HepG2 (cell line): Measurements from ENCODE around the gene PPP2R2D. TPM values are rescaled to one million over a fixed set of nuclear protein-coding genes. Genes with fewer than 3 reads are reported as not detected.

Experiments used
- ARNT2 ChIP-seq: sonication (generic); formaldehyde crosslinking; IDR thresholded peaks from 2 replicates; pipeline ENCODE4 v1.8.0; 2022; ENCODE audit warnings: mild to moderate bottlenecking, low read depth, missing genetic modification reagents, moderate library complexity
- ATF1 ChIP-seq: IDR thresholded peaks from 2 replicates; pipeline ENCODE4 v1.6.1; 2016; ENCODE audit warnings: mild to moderate bottlenecking, control low read depth
- DNMT1 ChIP-seq: sonication (generic); formaldehyde crosslinking; IDR thresholded peaks from 2 replicates; pipeline ENCODE4 v1.5.1; 2020; ENCODE audit warnings: mild to moderate bottlenecking, missing genetic modification reagents
- EHMT2 ChIP-seq: fragments of 200-600 bp; sonication (generic); IDR thresholded peaks from 2 replicates; pipeline ENCODE4 v1.7.0; 2017; ENCODE audit warnings: antibody characterized with exemption, low read depth, low read length, borderline replicate concordance
- JUNB ChIP-seq: sonication (generic); formaldehyde crosslinking; IDR thresholded peaks from 2 replicates; pipeline ENCODE4 v1.8.0; 2022; ENCODE audit warnings: missing genetic modification reagents, mild to moderate bottlenecking, borderline replicate concordance
- KMT2A ChIP-seq: sonication (generic); formaldehyde crosslinking; IDR thresholded peaks from 2 replicates; pipeline ENCODE4 v1.4.0; 2020; ENCODE audit warnings: missing genetic modification reagents
- MATR3 ChIP-seq: sonication (generic); formaldehyde crosslinking; IDR thresholded peaks from 2 replicates; pipeline ENCODE4 v1.4.0; 2020; ENCODE audit warnings: missing genetic modification reagents
- MBD4 ChIP-seq: IDR thresholded peaks from 2 replicates; pipeline ENCODE4 v1.6.1; 2012; ENCODE audit warnings: low read length, inconsistent platforms, borderline replicate concordance
- NFIB ChIP-seq: sonication (generic); formaldehyde crosslinking; IDR thresholded peaks from 2 replicates; pipeline ENCODE4 v1.9.0; 2021; ENCODE audit warnings: missing genetic modification reagents, mild to moderate bottlenecking, borderline replicate concordance
- PRMT3 ChIP-seq: sonication (generic); formaldehyde crosslinking; IDR thresholded peaks from 2 replicates; pipeline ENCODE4 v1.8.1; 2022; ENCODE audit warnings: low read depth, mild to moderate bottlenecking, moderate library complexity, missing genetic modification reagents, borderline replicate concordance
- REPIN1 ChIP-seq: sonication (generic); formaldehyde crosslinking; IDR thresholded peaks from 2 replicates; pipeline ENCODE4 v1.8.0; 2022; ENCODE audit warnings: missing genetic modification reagents, low read depth, mild to moderate bottlenecking, borderline replicate concordance
- SIX4 ChIP-seq: sonication (generic); formaldehyde crosslinking; IDR thresholded peaks from 2 replicates; pipeline ENCODE4 v1.4.0; 2020; ENCODE audit warnings: missing genetic modification reagents
- SPEN ChIP-seq: sonication (generic); formaldehyde crosslinking; IDR thresholded peaks from 2 replicates; pipeline ENCODE4 v1.5.1; 2020; ENCODE audit warnings: low read depth, mild to moderate bottlenecking, missing genetic modification reagents
- SRSF1 ChIP-seq: fragments of 200-400 bp; formaldehyde crosslinking; optimal IDR thresholded peaks from 2 replicates; pipeline ENCODE3; 2017; ENCODE audit warnings: mild to moderate bottlenecking, low read depth, low read length, moderate library complexity
- ZBTB1 ChIP-seq: sonication (generic); formaldehyde crosslinking; IDR thresholded peaks from 2 replicates; pipeline ENCODE4 v1.4.0; 2020; ENCODE audit warnings: missing genetic modification reagents, borderline replicate concordance
- ZNF672 ChIP-seq: sonication (generic); formaldehyde crosslinking; IDR thresholded peaks from 2 replicates; pipeline ENCODE4 v1.8.1; 2022; ENCODE audit warnings: missing genetic modification reagents
- polyA plus RNA-seq, 8 experiments: library from polyadenylated mRNA; depleted of rRNA in 3 of 8; stranded (reverse) in 7 of 8; unstranded in 1 of 8; fragments of >200 nt; fragmentation: Illumina TruSeq in 4 of 8; extraction: Trizol in 4 of 8; gene quantifications; 2 replicates each; pipeline versions ENCODE4 v1.2.1 to v1.2.3, GENCODE V29; 2011 to 2016; ENCODE audit warnings: low read depth in 4 of 8, missing spikeins in 1 of 8, mixed read lengths in 1 of 8; ENCODE audit not compliant: insufficient read depth in 1 of 8
- total RNA-seq, 5 experiments: library from RNA; depleted of rRNA; stranded (reverse); fragments of >200 nt; fragmentation: Illumina TruSeq; extraction: Trizol; gene quantifications; 2 replicates each; pipeline ENCODE4 v1.2.3, GENCODE V29; 2016; ENCODE audit warnings: low read depth in 1 of 5
- TF ChIP-seq, protein P1 (sequence below): sonication (generic); formaldehyde crosslinking; IDR thresholded peaks from 2 replicates; pipeline ENCODE4 v1.5.0; 2020; ENCODE audit warnings: mild to moderate bottlenecking, missing genetic modification reagents
- TF ChIP-seq, protein P2 (sequence below): sonication (generic); formaldehyde crosslinking; IDR thresholded peaks from 2 replicates; pipeline ENCODE4 v1.5.0; 2020; ENCODE audit warnings: mild to moderate bottlenecking, low read depth, missing genetic modification reagents, borderline replicate concordance
- TF ChIP-seq, protein P3 (sequence below): IDR thresholded peaks from 2 replicates; pipeline ENCODE4 v1.6.1; 2016; ENCODE audit warnings: low read depth
- TF ChIP-seq, protein P4 (sequence below): sonication (generic); formaldehyde crosslinking; IDR thresholded peaks from 2 replicates; pipeline ENCODE4 v1.4.0; 2020; ENCODE audit warnings: missing genetic modification reagents, borderline replicate concordance
- TF ChIP-seq, protein P5 (sequence below): IDR thresholded peaks from 2 replicates; pipeline ENCODE4 v1.6.1; 2012; ENCODE audit warnings: low read depth, low read length, improper control_type of control experiment

PPP2R2D gene
- total and polyA plus RNA-seq, 2 of the 13 experiments (the other 11 are each of a cell fraction or from before 2014, with no cell fraction given) = 32.7 to 33.2 TPM

DNA sequence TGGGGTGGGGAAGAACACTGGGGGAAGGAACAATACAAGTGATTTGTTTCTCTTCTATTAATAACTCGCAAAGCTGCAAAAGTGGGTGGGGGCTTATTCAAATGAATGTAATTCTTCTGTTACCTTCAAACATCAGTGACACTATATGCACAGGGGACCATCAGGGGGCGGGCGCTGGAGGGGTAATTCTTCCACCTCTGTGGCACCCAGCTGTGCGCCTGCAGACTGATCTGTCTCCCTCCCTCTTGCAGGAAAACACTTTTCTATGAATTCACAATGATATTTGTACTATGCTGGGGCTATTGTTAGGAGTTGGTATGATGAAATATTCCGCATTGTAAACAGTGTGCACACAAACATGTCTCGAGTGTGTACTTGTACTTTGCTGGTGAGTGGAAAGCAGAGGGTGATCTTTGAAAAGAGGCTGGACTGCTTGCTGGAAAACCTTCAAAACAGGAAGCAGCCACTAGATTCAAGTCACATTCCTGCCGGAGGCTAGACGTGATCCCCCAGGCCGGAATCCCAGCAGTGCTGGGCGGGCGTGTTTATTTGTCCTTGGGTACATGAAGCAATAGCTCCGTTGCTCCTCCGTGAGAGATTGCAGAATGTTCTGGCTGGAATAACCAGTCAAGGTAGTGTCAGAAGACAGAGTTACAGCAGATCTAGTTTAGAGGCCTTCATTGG is 96.7 kb downstream of the PPP2R2D start (continued):
- no peak for TF ChIP-seq REPIN1 (CRISPR knock-in tag)
- TF ChIP-seq, protein P1, sequence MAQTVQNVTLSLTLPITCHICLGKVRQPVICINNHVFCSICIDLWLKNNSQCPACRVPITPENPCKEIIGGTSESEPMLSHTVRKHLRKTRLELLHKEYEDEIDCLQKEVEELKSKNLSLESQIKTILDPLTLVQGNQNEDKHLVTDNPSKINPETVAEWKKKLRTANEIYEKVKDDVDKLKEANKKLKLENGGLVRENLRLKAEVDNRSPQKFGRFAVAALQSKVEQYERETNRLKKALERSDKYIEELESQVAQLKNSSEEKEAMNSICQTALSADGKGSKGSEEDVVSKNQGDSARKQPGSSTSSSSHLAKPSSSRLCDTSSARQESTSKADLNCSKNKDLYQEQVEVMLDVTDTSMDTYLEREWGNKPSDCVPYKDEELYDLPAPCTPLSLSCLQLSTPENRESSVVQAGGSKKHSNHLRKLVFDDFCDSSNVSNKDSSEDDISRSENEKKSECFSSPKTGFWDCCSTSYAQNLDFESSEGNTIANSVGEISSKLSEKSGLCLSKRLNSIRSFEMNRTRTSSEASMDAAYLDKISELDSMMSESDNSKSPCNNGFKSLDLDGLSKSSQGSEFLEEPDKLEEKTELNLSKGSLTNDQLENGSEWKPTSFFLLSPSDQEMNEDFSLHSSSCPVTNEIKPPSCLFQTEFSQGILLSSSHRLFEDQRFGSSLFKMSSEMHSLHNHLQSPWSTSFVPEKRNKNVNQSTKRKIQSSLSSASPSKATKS (CRISPR knock-in tag) = peak; percentile 92; the same call in 1 of the 2 replicates
- TF ChIP-seq ZNF672 (CRISPR knock-in tag) = no peak
- no peak for TF ChIP-seq MATR3 (CRISPR knock-in tag)
- TF ChIP-seq, protein P2, sequence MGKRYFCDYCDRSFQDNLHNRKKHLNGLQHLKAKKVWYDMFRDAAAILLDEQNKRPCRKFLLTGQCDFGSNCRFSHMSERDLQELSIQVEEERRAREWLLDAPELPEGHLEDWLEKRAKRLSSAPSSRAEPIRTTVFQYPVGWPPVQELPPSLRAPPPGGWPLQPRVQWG (CRISPR knock-in tag) = no peak
- TF ChIP-seq, protein P3, sequence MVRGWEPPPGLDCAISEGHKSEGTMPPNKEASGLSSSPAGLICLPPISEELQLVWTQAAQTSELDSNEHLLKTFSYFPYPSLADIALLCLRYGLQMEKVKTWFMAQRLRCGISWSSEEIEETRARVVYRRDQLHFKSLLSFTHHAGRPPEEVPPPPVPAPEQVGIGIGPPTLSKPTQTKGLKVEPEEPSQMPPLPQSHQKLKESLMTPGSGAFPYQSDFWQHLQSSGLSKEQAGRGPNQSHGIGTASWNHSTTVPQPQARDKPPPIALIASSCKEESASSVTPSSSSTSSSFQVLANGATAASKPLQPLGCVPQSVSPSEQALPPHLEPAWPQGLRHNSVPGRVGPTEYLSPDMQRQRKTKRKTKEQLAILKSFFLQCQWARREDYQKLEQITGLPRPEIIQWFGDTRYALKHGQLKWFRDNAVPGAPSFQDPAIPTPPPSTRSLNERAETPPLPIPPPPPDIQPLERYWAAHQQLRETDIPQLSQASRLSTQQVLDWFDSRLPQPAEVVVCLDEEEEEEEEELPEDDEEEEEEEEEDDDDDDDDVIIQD = peak; percentile 42; the same call in 1 of the 2 replicates
- TF ChIP-seq PRMT3 = no peak
- TF ChIP-seq JUNB (CRISPR knock-in tag) = no peak
- TF ChIP-seq, protein P4, sequence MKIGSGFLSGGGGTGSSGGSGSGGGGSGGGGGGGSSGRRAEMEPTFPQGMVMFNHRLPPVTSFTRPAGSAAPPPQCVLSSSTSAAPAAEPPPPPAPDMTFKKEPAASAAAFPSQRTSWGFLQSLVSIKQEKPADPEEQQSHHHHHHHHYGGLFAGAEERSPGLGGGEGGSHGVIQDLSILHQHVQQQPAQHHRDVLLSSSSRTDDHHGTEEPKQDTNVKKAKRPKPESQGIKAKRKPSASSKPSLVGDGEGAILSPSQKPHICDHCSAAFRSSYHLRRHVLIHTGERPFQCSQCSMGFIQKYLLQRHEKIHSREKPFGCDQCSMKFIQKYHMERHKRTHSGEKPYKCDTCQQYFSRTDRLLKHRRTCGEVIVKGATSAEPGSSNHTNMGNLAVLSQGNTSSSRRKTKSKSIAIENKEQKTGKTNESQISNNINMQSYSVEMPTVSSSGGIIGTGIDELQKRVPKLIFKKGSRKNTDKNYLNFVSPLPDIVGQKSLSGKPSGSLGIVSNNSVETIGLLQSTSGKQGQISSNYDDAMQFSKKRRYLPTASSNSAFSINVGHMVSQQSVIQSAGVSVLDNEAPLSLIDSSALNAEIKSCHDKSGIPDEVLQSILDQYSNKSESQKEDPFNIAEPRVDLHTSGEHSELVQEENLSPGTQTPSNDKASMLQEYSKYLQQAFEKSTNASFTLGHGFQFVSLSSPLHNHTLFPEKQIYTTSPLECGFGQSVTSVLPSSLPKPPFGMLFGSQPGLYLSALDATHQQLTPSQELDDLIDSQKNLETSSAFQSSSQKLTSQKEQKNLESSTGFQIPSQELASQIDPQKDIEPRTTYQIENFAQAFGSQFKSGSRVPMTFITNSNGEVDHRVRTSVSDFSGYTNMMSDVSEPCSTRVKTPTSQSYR (CRISPR knock-in tag) = peak; percentile 37; the same call in 1 of the 2 replicates
- no peak for TF ChIP-seq SRSF1
- TF ChIP-seq DNMT1 (CRISPR knock-in tag) = no peak
- TF ChIP-seq KMT2A (CRISPR knock-in tag) = peak; percentile 73; the same call in 1 of the 2 replicates
- TF ChIP-seq SPEN (CRISPR knock-in tag) = no peak
- no peak for TF ChIP-seq MBD4
- TF ChIP-seq, protein P5, sequence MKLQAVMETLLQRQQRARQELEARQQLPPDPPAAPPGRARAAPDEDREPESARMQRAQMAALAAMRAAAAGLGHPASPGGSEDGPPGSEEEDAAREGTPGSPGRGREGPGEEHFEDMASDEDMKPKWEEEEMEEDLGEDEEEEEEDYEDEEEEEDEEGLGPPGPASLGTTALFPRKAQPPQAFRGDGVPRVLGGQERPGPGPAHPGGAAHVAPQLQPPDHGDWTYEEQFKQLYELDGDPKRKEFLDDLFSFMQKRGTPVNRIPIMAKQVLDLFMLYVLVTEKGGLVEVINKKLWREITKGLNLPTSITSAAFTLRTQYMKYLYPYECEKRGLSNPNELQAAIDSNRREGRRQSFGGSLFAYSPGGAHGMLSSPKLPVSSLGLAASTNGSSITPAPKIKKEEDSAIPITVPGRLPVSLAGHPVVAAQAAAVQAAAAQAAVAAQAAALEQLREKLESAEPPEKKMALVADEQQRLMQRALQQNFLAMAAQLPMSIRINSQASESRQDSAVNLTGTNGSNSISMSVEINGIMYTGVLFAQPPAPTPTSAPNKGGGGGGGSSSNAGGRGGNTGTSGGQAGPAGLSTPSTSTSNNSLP = 0 out of 2 replicates have a peak, but pooled peaks have one; percentile 46
- no peak for TF ChIP-seq EHMT2
- no peak for TF ChIP-seq NFIB (CRISPR knock-in tag)
- no peak for TF ChIP-seq ZBTB1 (CRISPR knock-in tag)
- peak; percentile 61; the same call in 1 of the 2 replicates for TF ChIP-seq ATF1 (CRISPR knock-in tag)
- TF ChIP-seq SIX4 (CRISPR knock-in tag) = no peak
- TF ChIP-seq ARNT2 (CRISPR knock-in tag) = peak; percentile 47; the same call in 1 of the 2 replicates
